GM18519 (cell line): ENCODE results near the gene NDC80.
"Not testable (repeated sequence)": the region's sequence is repeated elsewhere in the genome, so short reads cannot be mapped to it uniquely, and the experiment has no call there.

Source experiments
- ATAC-seq: cut with Tn5 transposase; IDR thresholded peaks from one replicate; pipeline ENCODE4 v1.9.1; 2021; ENCODE audit warnings: mild to moderate bottlenecking, moderate library complexity; ENCODE audit not compliant: unreplicated experiment, low FRiP score

The NDC80 gene

DNA sequence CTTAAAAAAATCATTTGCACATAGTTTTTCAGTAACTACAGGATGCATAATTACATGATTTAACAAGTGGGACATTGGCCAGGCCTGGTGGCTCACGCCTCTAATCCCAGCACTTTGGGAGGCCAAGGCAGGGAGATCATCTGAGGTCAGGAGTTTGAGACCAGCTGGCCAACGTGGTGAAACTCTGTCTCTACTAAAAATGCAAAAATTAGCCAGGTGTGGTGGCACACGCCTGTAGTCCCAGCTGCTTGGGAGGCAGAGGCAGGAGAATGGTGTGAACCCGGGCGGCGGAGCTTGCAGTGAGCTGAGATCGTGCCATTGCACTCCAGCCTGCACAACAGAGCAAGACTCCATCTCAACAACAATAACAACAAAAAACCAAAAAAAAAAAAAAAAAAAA, 90.9 kb downstream of the NDC80 start:
- ATAC-seq = not testable (repeated sequence)

DNA sequence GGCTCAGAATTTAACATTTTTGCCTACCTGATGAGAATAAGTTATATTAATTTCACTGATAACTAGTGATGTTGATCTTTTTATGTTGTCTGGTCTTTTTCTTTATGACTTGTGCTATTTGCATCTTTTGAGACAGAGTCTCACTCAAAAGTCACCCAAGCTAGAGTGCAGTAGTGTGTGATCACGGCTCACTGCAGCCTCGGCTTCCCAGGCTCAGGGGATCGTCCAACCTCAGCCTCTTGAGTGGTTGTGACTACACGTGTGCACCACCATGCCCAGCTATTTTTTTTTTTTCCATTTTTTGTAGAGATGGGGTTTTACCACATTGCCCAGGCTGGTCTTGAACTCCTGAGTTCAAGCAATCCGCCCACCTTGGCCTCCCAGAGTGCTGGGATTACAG, 91.6 kb downstream of the NDC80 start:
- no peak for ATAC-seq
